Testis (tissue), 2 donors: ENCODE data around the gene COPB1.
A peak's percentile ranks its signal among the peaks of the same experiment; 100 is the strongest.

ENCODE experiments used
- CTCF ChIP-seq, 3 experiments: fragments of 450-650 bp in 2 of 3; fragments of 200-600 bp in 1 of 3; sonication (generic) in 1 of 3; IDR thresholded peaks; one replicate each; pipeline ENCODE4 v1.5.1; 2016 to 2019; ENCODE audit warnings: antibody characterized with exemption in 3 of 3, mild to moderate bottlenecking in 2 of 3, moderate library complexity in 1 of 3
- POLR2A ChIP-seq: fragments of 450-650 bp; IDR thresholded peaks from one replicate; pipeline ENCODE4 v1.6.1; 2017; ENCODE audit warnings: antibody characterized with exemption, mild to moderate bottlenecking, moderate library complexity

- TF ChIP-seq CTCF (IDR thresholded peaks at IDR 0.05) (peak in 1 of 3 experiments; percentile 50), POLR2A (no peak)
Measured at GRCh38 chr11:14454861-14455632, 44.6 kb downstream of the COPB1 start.
